AG04449 (cell line): Measurements from ENCODE around the gene ANKAR.
"Not testable (repeated sequence)": the region's sequence is repeated elsewhere in the genome, so short reads cannot be mapped to it uniquely, and the experiment has no call there.

Source experiments
- CTCF ChIA-PET: fragments of 350-600 bp; formaldehyde crosslinking; extraction: SDS; loops from one replicate; lab custom pipeline; 2021; ENCODE audit warnings: antibody characterized with exemption; lab: Yijun Ruan, JAX
- POLR2A ChIA-PET: fragments of 400-600, 350-600 bp; formaldehyde crosslinking; extraction: SDS; loops from one replicate; lab custom pipeline; 2020; ENCODE audit warnings: antibody characterized with exemption, inconsistent platforms; lab: Yijun Ruan, JAX
- DNase-seq: peaks from one replicate; pipeline ENCODE4 v3.0.0-alpha.2; 2010; ENCODE audit warnings: low read depth, low spot score
- H3K4me3 ChIP-seq: 2 replicates; pipeline ENCODE4 v1.5.1; 2011; ENCODE audit warnings: low read depth, mild to moderate bottlenecking, control low read depth, low read length
- TF ChIP-seq, protein P1 (sequence below): IDR thresholded peaks from one replicate; pipeline ENCODE4 v1.5.1; 2011; ENCODE audit warnings: mild to moderate bottlenecking, moderate library complexity, low read length, control low read depth, inconsistent platforms; ENCODE audit not compliant: insufficient read depth; ENCODE audit errors: missing control alignments

The ANKAR gene

DNA sequence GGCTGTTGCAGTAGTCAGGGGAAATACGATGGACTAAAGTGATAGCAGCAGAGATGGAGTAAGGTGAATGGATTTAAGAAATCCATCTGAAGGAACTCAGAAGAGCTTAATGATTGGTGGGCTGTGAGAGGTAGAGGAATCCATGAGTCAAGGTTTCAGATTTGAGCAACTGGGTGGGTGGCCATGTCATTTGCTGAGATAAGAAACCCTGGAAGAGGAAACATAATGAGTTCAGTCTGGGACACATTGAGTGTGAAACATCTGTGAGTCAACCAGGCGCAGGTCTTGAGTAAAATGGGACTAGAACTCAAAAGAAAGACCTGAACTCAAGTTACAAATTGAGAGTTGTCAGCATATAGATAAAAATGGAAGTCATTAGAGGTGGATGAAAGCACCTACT lies 32.9 kb upstream of the ANKAR start:
- H3K4me3 ChIP-seq, result no peak overlapping the region
- POLR2A ChIA-PET, result no interaction called here
- no peak for DNase-seq
- TF ChIP-seq, protein P1, sequence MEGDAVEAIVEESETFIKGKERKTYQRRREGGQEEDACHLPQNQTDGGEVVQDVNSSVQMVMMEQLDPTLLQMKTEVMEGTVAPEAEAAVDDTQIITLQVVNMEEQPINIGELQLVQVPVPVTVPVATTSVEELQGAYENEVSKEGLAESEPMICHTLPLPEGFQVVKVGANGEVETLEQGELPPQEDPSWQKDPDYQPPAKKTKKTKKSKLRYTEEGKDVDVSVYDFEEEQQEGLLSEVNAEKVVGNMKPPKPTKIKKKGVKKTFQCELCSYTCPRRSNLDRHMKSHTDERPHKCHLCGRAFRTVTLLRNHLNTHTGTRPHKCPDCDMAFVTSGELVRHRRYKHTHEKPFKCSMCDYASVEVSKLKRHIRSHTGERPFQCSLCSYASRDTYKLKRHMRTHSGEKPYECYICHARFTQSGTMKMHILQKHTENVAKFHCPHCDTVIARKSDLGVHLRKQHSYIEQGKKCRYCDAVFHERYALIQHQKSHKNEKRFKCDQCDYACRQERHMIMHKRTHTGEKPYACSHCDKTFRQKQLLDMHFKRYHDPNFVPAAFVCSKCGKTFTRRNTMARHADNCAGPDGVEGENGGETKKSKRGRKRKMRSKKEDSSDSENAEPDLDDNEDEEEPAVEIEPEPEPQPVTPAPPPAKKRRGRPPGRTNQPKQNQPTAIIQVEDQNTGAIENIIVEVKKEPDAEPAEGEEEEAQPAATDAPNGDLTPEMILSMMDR, result no peak
- CTCF ChIA-PET, result interaction anchor here (3.2 kb wide), 1 partner anchor 18 kb away, joined by 21 read pairs; the partner anchor contains the start of gene ASNSD1

DNA sequence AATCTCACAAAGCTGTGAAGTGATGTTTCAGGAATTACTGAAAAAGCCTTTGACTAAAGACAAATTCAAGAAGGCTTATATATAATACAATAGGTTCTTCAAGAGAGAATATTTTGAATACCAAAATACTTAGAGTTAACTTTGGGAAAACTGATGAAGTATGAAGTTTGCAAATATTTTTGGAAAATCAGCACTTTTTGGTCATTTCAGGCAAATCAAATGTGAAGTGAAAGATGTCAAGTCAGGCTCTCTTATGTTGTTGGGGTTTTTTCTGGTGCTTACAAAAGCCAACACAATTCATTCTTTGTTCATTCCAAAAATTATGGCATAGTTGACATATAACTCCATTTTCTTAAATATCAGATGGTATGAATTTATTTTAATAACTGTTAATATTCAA lies 27.9 kb upstream of the ANKAR start:
- ChIA-PET CTCF (interaction anchor here (6.0 kb wide), 1 partner anchor 14 kb away, joined by 56 read pairs; the partner anchor contains the start of gene ASNSD1), POLR2A (no interaction called here)
- TF ChIP-seq, protein P1, result no peak
- no peak for DNase-seq
- H3K4me3 ChIP-seq, result no peak overlapping the region

DNA sequence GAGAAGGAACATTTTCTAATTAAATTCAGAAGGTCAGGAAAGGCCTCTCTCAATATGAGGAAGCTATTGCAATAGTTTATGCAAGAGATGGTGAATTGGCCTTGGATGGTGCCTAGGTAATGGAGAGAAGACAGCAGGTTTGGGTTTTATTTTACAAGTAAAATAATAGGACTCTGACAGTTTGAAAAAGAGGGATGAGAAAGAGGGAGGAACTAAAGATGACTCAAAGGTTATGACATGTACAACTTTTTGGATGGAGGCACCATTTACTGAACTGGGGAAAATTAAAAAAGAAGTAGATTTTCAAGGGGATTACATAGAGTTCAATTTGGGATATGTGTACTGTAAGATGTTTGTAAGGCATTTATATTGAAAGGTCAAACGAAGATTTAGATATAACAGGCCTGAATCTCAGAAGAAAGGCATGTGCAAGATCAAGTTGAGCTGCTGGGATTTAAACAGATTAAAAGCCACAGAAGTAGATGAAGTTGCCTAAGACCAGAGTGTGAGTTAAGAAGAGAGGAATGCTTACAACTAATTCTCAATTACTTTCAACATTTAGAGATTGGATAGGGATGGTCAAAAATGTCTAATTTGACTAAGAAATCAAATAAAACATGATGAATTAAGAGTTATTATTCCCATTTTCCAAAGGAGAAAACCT lies 25.5 kb upstream of the ANKAR start:
- H3K4me3 ChIP-seq, result no peak overlapping the region
- POLR2A ChIA-PET, result no interaction called here
- CTCF ChIA-PET, result interaction anchor here (6.0 kb wide), 1 partner anchor 11 kb away, joined by 56 read pairs; the partner anchor contains the start of gene ASNSD1
- peak; percentile 37 for DNase-seq
- TF ChIP-seq, protein P1, result no peak

DNA sequence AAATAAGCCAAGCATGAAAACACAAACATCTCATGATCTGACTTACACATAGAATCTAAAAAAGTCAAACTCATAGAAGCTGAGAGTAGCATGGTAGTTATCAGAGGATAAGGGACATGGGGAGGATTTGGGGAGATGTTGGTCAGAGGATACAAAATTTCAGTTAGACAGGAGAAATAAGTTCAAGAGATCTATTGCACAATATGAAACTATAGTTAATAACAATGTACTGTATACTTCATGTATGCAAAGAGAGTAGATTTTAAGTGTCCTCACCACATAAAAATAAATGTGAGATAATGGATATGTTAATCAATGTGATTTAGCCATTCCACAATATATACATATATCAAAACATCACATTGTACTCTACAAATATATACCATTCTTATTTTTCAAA lies 23.2 kb upstream of the ANKAR start:
- TF ChIP-seq, protein P1, result no peak
- DNase-seq, result no peak
- no peak overlapping the region for H3K4me3 ChIP-seq
- ChIA-PET POLR2A (no interaction called here), CTCF (interaction anchor here (1.2 to 6.0 kb wide), 2 partner anchors 9 to 22 kb away, joined by 3 to 56 read pairs; partner anchors contain the start of gene ASNSD1)

DNA sequence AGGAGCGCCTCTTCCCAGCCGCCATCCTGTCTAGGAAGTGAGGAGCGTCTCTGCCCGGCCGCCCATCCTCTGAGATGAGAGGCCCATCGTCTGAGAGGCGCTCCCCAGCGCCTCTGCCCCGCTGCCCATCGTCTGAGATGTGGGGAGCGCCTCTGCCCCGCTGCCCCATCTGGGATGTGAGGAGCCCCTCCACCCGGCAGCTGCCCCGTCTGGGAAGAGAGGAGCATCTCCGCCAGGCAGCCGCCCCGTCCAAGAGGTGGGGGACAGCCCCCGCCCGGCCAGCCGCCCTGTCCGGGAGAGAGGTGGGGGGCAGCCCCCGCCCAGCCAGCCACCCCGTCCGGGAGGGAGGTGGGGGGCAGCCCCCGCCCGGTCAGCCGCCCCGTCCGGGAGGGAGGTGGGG lies 21.0 kb upstream of the ANKAR start:
- H3K4me3 ChIP-seq, POLR2A ChIA-PET, CTCF ChIA-PET, DNase-seq: not testable (repeated sequence)

DNA sequence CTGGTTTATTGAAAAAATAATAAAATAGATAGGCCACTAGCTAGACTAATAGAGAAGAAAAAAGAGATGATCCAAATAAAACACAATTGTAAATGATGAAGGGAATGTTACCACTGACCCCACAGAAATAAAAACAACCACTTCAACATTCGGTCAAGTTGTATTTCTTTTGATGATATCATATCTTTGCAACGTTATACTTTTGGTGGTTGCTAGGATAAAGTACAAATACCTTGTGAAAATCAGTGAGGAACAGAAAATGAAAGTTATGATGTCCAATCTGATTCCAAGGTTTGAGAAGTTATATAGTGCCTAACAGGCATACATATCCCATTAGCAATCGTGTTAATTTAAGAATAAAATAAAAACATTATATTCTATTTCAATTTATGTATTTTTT lies 19.8 kb upstream of the ANKAR start:
- no peak for DNase-seq
- POLR2A ChIA-PET, result no interaction called here
- TF ChIP-seq, protein P1, result no peak
- CTCF ChIA-PET, result no interaction called here
- no peak overlapping the region for H3K4me3 ChIP-seq
